ENCODE data around the gene ZNF691.

- no peak for TF ChIP-seq CTCF (IDR thresholded peaks at IDR 0.05)
- no peak for TF ChIP-seq POLR2A (IDR thresholded peaks at IDR 0.05)
Measured at GRCh38 chr1:42806593-42806992, 39.8 kb upstream of the ZNF691 start.

Measured in lower leg skin (tissue), 3 donors.